Adipocyte (in vitro differentiated cells): Measurements from ENCODE around the gene ALOX5.
"Not testable (repeated sequence)": the region's sequence is repeated elsewhere in the genome, so short reads cannot be mapped to it uniquely, and the experiment has no call there.

Source experiments
- DNase-seq: peaks from one replicate; pipeline ENCODE4 v3.0.0-alpha.2; 2015; ENCODE audit warnings: low read depth
- H3K27me3 ChIP-seq: replicated peaks from 2 replicates; pipeline ENCODE4 v1.7.0; 2013; ENCODE audit warnings: mild to moderate bottlenecking, low read length, moderate library complexity; ENCODE audit not compliant: control insufficient read depth, insufficient read depth
- H3K36me3 ChIP-seq: 2 replicates; pipeline ENCODE4 v1.7.0; 2013; ENCODE audit warnings: low read length, mild to moderate bottlenecking, moderate library complexity; ENCODE audit not compliant: control insufficient read depth, insufficient read depth, severe bottlenecking
- H3K4me1 ChIP-seq: 2 replicates; pipeline ENCODE4 v1.7.0; 2013; ENCODE audit warnings: mild to moderate bottlenecking, low read length, moderate library complexity; ENCODE audit not compliant: control insufficient read depth, insufficient read depth
- H3K4me3 ChIP-seq: 2 replicates; pipeline ENCODE4 v1.7.0; 2013; ENCODE audit warnings: mild to moderate bottlenecking, low read length, moderate library complexity
- H3K9ac ChIP-seq: 2 replicates; pipeline ENCODE4 v1.7.0; 2013; ENCODE audit warnings: mild to moderate bottlenecking, low read length, moderate library complexity
- H3K9me3 ChIP-seq: 2 replicates; pipeline ENCODE4 v1.7.0; 2013; ENCODE audit warnings: mild to moderate bottlenecking, low read length, moderate library complexity; ENCODE audit not compliant: control insufficient read depth

Gene ALOX5

GRCh38 chr10:45409347-45409746 is 35.3 kb downstream of the ALOX5 start:
- not testable (repeated sequence) for H3K4me3 ChIP-seq, H3K9me3 ChIP-seq, H3K36me3 ChIP-seq, H3K9ac ChIP-seq, H3K4me1 ChIP-seq, DNase-seq
- peaks cover 44% of the 10 kb centered on the region for H3K27me3 ChIP-seq

GRCh38 chr10:45409782-45410181 is 35.8 kb downstream of the ALOX5 start:
- peaks cover 39% of the 10 kb centered on the region for H3K27me3 ChIP-seq
- DNase-seq: no peak
- H3K36me3 ChIP-seq: no peaks in the 10 kb centered on the region
- no peaks in the 10 kb centered on the region for H3K4me1 ChIP-seq
- H3K4me3 ChIP-seq: no peak overlapping the region
- H3K9me3 ChIP-seq: no peaks in the 10 kb centered on the region
- no peak overlapping the region for H3K9ac ChIP-seq

DNA sequence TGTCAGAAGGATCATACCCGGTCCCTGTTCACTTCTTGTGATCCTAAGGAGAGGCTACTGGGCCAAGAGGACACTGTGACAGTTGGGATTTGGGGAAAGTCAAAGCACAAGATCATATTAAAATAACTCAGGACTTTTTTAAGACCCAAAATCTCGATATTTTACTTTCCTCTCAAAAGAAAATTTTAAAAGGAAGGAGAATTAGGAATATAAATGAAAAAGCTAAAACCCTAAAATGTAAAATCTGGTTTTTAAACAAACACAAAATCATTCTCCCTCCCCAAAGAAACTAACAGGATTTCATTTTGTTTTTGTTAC is 36.4 kb downstream of the ALOX5 start:
- H3K36me3 ChIP-seq: no peaks in the 10 kb centered on the region
- DNase-seq: no peak
- H3K9me3 ChIP-seq: no peaks in the 10 kb centered on the region
- H3K27me3 ChIP-seq: peaks cover 35% of the 10 kb centered on the region
- no peaks in the 10 kb centered on the region for H3K4me1 ChIP-seq
- H3K9ac ChIP-seq: no peak overlapping the region
- no peak overlapping the region for H3K4me3 ChIP-seq

- H3K4me1 ChIP-seq: no peaks in the 10 kb centered on the region
- peaks cover 31% of the 10 kb centered on the region for H3K27me3 ChIP-seq
- H3K9ac ChIP-seq: no peak overlapping the region
- DNase-seq: no peak
- H3K4me3 ChIP-seq: no peak overlapping the region
- no peaks in the 10 kb centered on the region for H3K36me3 ChIP-seq
- H3K9me3 ChIP-seq: no peaks in the 10 kb centered on the region
Measured at GRCh38 chr10:45410807-45411606, 37.0 kb downstream of the ALOX5 start.

DNA sequence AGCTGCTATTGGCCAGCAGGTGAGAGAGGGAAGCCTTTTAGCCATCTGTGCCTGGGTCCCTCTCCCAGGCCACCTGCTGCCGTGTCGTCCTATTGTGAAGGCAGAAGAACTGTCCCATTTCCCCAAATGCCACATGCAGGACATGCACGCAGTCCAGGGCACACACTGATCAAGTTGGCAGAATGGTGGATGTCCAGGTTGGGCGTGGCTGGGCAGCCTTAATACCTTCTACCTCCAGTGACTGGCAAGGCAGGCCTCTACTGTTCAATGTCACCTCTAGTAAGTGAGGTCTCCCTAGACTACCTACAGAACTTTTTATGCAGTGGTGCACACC is 37.6 kb downstream of the ALOX5 start:
- no peak for DNase-seq
- no peaks in the 10 kb centered on the region for H3K36me3 ChIP-seq
- no peak overlapping the region for H3K4me3 ChIP-seq
- H3K9ac ChIP-seq: no peak overlapping the region
- no peaks in the 10 kb centered on the region for H3K9me3 ChIP-seq
- no peaks in the 10 kb centered on the region for H3K4me1 ChIP-seq
- peaks cover 28% of the 10 kb centered on the region for H3K27me3 ChIP-seq

DNA sequence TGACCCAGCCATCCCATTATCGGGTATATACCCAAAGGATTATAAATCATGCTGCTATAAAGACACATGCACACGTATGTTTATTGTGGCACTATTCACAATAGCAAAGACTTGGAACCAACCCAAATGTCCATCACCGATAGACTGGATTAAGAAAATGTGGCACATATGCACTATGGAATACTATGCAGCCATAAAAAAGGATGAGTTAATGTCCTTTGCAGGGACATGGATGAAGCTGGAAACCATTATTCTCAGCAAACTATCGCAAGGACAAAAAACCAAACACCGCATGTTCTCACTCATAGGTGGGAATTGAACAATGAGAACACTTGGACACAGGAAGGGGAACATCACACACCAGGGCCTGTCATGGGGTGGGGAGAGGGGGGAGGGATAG is 41.0 kb downstream of the ALOX5 start:
- H3K4me3 ChIP-seq, H3K9me3 ChIP-seq, DNase-seq, H3K36me3 ChIP-seq, H3K4me1 ChIP-seq, H3K9ac ChIP-seq: not testable (repeated sequence)
- peaks cover 22% of the 10 kb centered on the region for H3K27me3 ChIP-seq

DNA sequence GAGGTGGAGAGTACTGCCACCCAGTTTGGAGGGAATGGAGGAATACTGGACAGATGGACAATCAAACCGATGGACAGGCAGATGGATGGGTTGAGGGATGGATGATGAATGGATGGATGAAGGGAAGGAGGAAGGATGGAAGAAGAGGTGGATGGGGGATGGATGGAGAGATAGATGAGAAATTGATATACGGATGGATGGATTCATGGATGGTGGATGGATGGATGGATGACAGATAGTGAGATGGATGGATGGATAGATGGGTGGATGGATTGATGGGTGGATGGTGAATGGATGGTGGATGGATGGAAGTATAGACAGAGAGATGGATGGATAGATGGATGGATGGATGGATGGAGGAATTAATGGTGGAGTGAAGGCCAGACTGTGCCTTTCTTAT is 42.6 kb downstream of the ALOX5 start:
- Histone ChIP-seq H3K4me1 (peaks cover 5% of the 10 kb centered on the region), H3K9ac (no peak overlapping the region), H3K4me3 (no peak overlapping the region), H3K9me3 (no peaks in the 10 kb centered on the region), H3K36me3 (no peaks in the 10 kb centered on the region), H3K27me3 (peaks cover 22% of the 10 kb centered on the region)
- DNase-seq: no peak

DNA sequence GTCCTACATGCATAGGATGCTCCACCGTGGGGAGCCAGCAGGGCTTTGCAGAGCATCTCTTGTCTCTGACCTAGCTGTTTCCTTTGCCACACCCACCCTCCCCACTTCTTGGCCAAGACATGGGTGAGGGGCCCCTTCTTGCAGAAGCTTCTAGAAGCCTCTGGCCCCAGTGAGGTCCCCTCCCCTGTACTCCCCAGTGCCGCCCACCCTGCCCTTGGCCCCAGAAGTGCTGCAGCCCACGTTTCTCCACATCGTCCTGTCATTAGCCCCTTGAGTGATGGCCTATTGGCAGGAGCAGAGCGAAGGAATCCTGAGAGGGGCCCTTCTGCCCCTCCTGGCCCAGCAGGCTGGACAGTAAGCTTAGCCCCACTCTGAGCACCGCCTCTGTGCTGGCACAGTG is 43.7 kb downstream of the ALOX5 start:
- no peaks in the 10 kb centered on the region for H3K9me3 ChIP-seq
- H3K4me1 ChIP-seq: peaks cover 5% of the 10 kb centered on the region
- H3K9ac ChIP-seq: no peak overlapping the region
- no peak overlapping the region for H3K4me3 ChIP-seq
- no peaks in the 10 kb centered on the region for H3K36me3 ChIP-seq
- H3K27me3 ChIP-seq: peaks cover 27% of the 10 kb centered on the region
- DNase-seq: no peak

- no peak for DNase-seq
- Histone ChIP-seq H3K27me3 (peaks cover 30% of the 10 kb centered on the region), H3K36me3 (no peaks in the 10 kb centered on the region), H3K9ac (no peak overlapping the region), H3K9me3 (no peaks in the 10 kb centered on the region), H3K4me3 (peak overlapping the region; percentile 78), H3K4me1 (peaks cover 5% of the 10 kb centered on the region)
Measured at GRCh38 chr10:45418417-45418848, 44.4 kb downstream of the ALOX5 start.

DNA sequence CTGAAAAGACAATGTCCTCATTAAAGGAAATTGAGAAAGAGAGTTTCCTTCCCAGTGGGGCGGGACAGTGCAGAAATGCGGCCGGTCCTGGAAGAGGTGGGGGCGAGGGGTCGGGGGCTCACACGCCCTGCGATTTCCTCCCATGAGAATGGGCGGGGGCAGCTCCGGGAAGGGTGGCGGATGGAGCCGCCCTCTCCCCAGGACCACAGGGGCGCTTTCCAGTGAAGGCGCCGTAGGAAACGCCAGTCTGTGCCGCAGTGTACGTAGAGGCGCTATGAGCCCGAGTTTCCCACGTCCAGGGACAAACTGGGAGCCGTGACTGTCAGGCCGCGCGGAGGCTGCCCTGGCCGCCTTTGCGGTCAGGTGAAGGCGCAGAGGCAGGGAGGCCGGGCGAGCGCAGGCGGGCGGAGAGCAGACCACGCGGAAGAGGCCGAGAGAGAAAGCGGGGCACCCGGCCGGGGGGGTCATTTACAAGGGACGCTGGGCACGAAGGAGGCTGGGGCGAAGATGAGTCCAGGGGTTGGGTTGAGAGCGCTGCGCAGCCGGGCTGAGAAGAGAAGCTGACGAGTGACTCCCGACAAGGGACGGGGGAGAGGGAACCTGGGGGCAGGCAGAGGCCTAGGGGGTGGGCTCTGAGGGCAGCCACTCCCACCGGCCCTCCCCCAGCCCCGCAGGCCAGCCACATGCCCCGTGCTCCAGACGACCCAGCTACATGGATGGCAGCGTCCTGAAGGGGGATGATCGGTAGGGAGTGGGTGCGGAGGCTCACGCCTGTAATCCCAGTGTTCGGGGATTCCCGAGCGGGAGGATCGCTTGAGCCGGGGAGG is 45.0 kb downstream of the ALOX5 start:
- peak overlapping the region; percentile 78 for H3K4me3 ChIP-seq
- peak; percentile 56 for DNase-seq
- no peaks in the 10 kb centered on the region for H3K9me3 ChIP-seq
- peaks cover 30% of the 10 kb centered on the region for H3K27me3 ChIP-seq
- peak overlapping the region; percentile 56 for H3K9ac ChIP-seq
- no peaks in the 10 kb centered on the region for H3K36me3 ChIP-seq
- H3K4me1 ChIP-seq: peaks cover 5% of the 10 kb centered on the region

DNA sequence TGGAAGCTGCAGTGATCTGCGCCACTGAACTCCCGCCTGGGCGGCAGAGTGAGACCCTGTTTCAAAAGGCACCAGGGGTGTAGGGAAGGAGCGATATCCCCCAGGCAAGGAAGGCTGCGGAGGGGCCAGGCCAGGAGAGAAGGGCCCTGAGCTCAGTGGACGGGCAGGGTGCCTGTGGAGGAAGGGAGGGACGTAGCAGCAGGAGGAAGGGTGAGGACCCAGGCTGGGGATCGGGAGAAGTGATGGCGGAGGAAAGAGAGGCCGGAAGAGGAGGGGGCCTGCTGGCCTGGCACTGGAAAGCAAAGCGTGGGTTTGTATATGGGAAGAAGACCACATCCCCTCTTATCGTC is 45.6 kb downstream of the ALOX5 start:
- Histone ChIP-seq H3K27me3 (peaks cover 34% of the 10 kb centered on the region), H3K36me3 (no peaks in the 10 kb centered on the region), H3K9me3 (no peaks in the 10 kb centered on the region), H3K4me3 (peak overlapping the region; percentile 78), H3K9ac (peak overlapping the region; percentile 56), H3K4me1 (peaks cover 5% of the 10 kb centered on the region)
- no peak for DNase-seq
